Measurements from ENCODE around the gene PSMA1.

DNA sequence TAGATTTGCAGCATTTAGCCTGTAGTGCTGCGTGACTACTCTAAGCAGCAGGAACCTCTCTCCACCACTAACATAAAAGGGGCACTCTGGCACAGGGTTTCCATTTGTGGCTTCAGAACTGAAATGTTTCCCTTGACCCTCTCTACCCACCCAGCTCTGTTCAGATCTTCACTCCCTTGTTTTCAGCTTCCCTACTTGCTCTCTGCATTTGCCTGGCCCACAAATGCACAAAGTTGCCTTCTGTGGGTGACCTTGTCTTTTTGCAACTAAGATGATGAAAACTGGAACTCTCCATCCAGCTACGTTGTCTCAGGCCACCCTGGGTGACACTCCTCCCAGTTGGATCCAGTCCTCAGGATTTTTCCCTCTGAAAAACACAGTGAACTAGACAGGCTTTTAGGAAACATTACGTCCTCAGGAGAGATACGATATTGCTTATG is 19.8 kb upstream of the PSMA1 start:
- TF ChIP-seq, protein P1, sequence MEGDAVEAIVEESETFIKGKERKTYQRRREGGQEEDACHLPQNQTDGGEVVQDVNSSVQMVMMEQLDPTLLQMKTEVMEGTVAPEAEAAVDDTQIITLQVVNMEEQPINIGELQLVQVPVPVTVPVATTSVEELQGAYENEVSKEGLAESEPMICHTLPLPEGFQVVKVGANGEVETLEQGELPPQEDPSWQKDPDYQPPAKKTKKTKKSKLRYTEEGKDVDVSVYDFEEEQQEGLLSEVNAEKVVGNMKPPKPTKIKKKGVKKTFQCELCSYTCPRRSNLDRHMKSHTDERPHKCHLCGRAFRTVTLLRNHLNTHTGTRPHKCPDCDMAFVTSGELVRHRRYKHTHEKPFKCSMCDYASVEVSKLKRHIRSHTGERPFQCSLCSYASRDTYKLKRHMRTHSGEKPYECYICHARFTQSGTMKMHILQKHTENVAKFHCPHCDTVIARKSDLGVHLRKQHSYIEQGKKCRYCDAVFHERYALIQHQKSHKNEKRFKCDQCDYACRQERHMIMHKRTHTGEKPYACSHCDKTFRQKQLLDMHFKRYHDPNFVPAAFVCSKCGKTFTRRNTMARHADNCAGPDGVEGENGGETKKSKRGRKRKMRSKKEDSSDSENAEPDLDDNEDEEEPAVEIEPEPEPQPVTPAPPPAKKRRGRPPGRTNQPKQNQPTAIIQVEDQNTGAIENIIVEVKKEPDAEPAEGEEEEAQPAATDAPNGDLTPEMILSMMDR (IDR thresholded peaks at IDR 0.05 in 8 of 11, conservative IDR thresholded peaks at IDR 0.05 in 3 of 11) = no peak
- TF ChIP-seq POLR2AphosphoS5 (IDR thresholded peaks at IDR 0.05) = no peak
